H1 (cell line): Measurements from ENCODE around the gene USP7. TPM values are rescaled to one million over a fixed set of nuclear protein-coding genes. Genes with fewer than 3 reads are reported as not detected.

ENCODE experiments used
- CTCF ChIA-PET: fragments of 300-600 bp; sonication (Branson Sonifier 250); formaldehyde crosslinking; loops from one replicate; lab custom pipeline; 2021; ENCODE audit not compliant: partially characterized antibody; lab: Charles Lee
- POLR2A ChIA-PET: fragments of 300-600 bp; sonication (Branson Sonifier 250); formaldehyde crosslinking; loops from one replicate; lab custom pipeline; 2021; ENCODE audit warnings: inconsistent platforms; ENCODE audit not compliant: partially characterized antibody; lab: Charles Lee
- DNase-seq, 2 experiments: peaks; one replicate each; pipeline versions ENCODE4 v3.0.0 to v3.0.0-alpha.2; 2010 to 2022; ENCODE audit warnings: low spot score in 2 of 2, low read depth in 1 of 2, mixed read lengths in 1 of 2
- FAIRE-seq: peaks from 2 replicates; lab custom pipeline; 2011; peaks lifted over from hg19 to GRCh38; lab: Jason Lieb, UNC
- H2AFZ ChIP-seq: 2 replicates; pipeline ENCODE4 v1.8.1; 2012; ENCODE audit warnings: low read length, inconsistent platforms
- H2AK5ac ChIP-seq: 2 replicates; pipeline ENCODE4 v1.6.1; 2013; ENCODE audit warnings: low read depth, low read length
- H2BK120ac ChIP-seq: replicated peaks from 2 replicates; pipeline ENCODE3; 2013; ENCODE audit warnings: low read depth, low read length, inconsistent platforms
- H2BK12ac ChIP-seq: 2 replicates; pipeline ENCODE4 v1.6.1; 2013; ENCODE audit warnings: low read depth, low read length
- H2BK15ac ChIP-seq: 2 replicates; pipeline ENCODE4 v1.6.1; 2013; ENCODE audit warnings: low read length
- H2BK20ac ChIP-seq: 2 replicates; pipeline ENCODE4 v1.6.1; 2013; ENCODE audit warnings: low read length
- H2BK5ac ChIP-seq: 2 replicates; pipeline ENCODE4 v1.6.1; 2013; ENCODE audit warnings: low read depth, low read length
- H3K14ac ChIP-seq: 2 replicates; pipeline ENCODE4 v1.6.1; 2013; ENCODE audit warnings: inconsistent platforms; ENCODE audit not compliant: insufficient read length
- H3K18ac ChIP-seq: 2 replicates; pipeline ENCODE4 v1.6.1; 2013; ENCODE audit warnings: low read length; ENCODE audit errors: extremely low read depth
- H3K23ac ChIP-seq: 2 replicates; pipeline ENCODE4 v1.6.1; 2013; ENCODE audit warnings: inconsistent platforms; ENCODE audit not compliant: insufficient read length
- H3K23me2 ChIP-seq: 2 replicates; pipeline ENCODE4 v1.6.1; 2013; ENCODE audit warnings: low read depth, low read length
- H3K27ac ChIP-seq: 2 replicates; pipeline ENCODE4 v1.6.1; 2011; ENCODE audit warnings: low read depth, low read length, inconsistent platforms
- H3K27me3 ChIP-seq, 4 experiments: replicated peaks in 1 of 4; 1 replicate in 1 of 4; 2 replicates in 3 of 4; pipeline versions ENCODE4 v1.6.1 to v1.8.1; 2011 to 2013; ENCODE audit warnings: low read length in 3 of 4, mild to moderate bottlenecking in 3 of 4, inconsistent platforms in 2 of 4, mixed read lengths in 2 of 4, moderate library complexity in 1 of 4; ENCODE audit not compliant: control insufficient read depth in 3 of 4, insufficient read depth in 3 of 4; ENCODE audit errors: extremely low read depth in 1 of 4
- H3K36me3 ChIP-seq, 4 experiments: 2 replicates each; pipeline versions ENCODE4 v1.6.1 to v1.8.1; 2011 to 2013; ENCODE audit warnings: mild to moderate bottlenecking in 4 of 4, low read length in 3 of 4, moderate library complexity in 2 of 4, control low read depth in 1 of 4, inconsistent platforms in 1 of 4; ENCODE audit not compliant: insufficient read depth in 4 of 4, control insufficient read depth in 2 of 4
- H3K4ac ChIP-seq: replicated peaks from 2 replicates; pipeline ENCODE3; 2013; ENCODE audit warnings: low read length, low read depth, mixed read lengths, inconsistent platforms; ENCODE audit not compliant: insufficient read length
- H3K4me1 ChIP-seq, 4 experiments: replicated peaks in 1 of 4; 1 replicate in 1 of 4; 2 replicates in 3 of 4; pipeline versions ENCODE4 v1.6.1 to v1.8.1; 2011 to 2013; ENCODE audit warnings: low read length in 3 of 4, inconsistent platforms in 2 of 4, mixed read lengths in 1 of 4; ENCODE audit not compliant: insufficient read depth in 4 of 4, control insufficient read depth in 3 of 4
- H3K4me2 ChIP-seq, 2 experiments: 2 replicates each; pipeline versions ENCODE4 v1.6.1 to v1.8.1; 2011 to 2013; ENCODE audit warnings: low read depth in 2 of 2, low read length in 2 of 2, control low read depth in 1 of 2, inconsistent platforms in 1 of 2, mild to moderate bottlenecking in 1 of 2; ENCODE audit not compliant: insufficient read depth in 1 of 2
- H3K4me3 ChIP-seq, 4 experiments: fragments of 200-600, 300-600 bp in 1 of 4; sonication (generic), shearing (Covaris generic), sonication (Bioruptor Twin) in 1 of 4; 2 replicates each; pipeline versions ENCODE4 v1.5.1 to v1.8.1; 2011 to 2016; ENCODE audit warnings: low read length in 4 of 4, low read depth in 3 of 4, control low read depth in 2 of 4, inconsistent platforms in 2 of 4, mild to moderate bottlenecking in 2 of 4, mixed read lengths in 1 of 4, moderate library complexity in 1 of 4; ENCODE audit not compliant: insufficient read depth in 2 of 4; ENCODE audit errors: extremely low read depth in 1 of 4
- H3K56ac ChIP-seq: replicated peaks from 2 replicates; pipeline ENCODE3; 2013; ENCODE audit warnings: low read depth, mild to moderate bottlenecking, mixed read lengths, low read length, inconsistent platforms; ENCODE audit not compliant: insufficient read length
- H3K79me1 ChIP-seq: 2 replicates; pipeline ENCODE4 v1.6.1; 2013; ENCODE audit warnings: low read depth, low read length, control low read depth
- H3K79me2 ChIP-seq, 2 experiments: 2 replicates each; pipeline versions ENCODE4 v1.6.1 to v1.8.1; 2012 to 2013; ENCODE audit warnings: low read length in 2 of 2, mild to moderate bottlenecking in 2 of 2, inconsistent platforms in 1 of 2; ENCODE audit not compliant: insufficient read depth in 2 of 2, control insufficient read depth in 1 of 2
- H3K9ac ChIP-seq, 4 experiments: replicated peaks in 1 of 4; 1 replicate in 1 of 4; 2 replicates in 3 of 4; pipeline versions ENCODE4 v1.6.1 to v1.8.1; 2011 to 2013; ENCODE audit warnings: low read depth in 3 of 4, low read length in 3 of 4, control low read depth in 2 of 4, mild to moderate bottlenecking in 2 of 4, moderate library complexity in 2 of 4, inconsistent platforms in 1 of 4; ENCODE audit errors: extremely low read depth in 1 of 4
- H3K9me3 ChIP-seq, 2 experiments: 2 replicates each; pipeline versions ENCODE4 v1.6.1 to v1.8.1; 2012 to 2013; ENCODE audit warnings: mild to moderate bottlenecking in 2 of 2, moderate library complexity in 2 of 2, control low read depth in 1 of 2, inconsistent platforms in 1 of 2, low read depth in 1 of 2, low read length in 1 of 2, mixed read lengths in 1 of 2; ENCODE audit not compliant: insufficient read depth in 2 of 2
- H4K20me1 ChIP-seq, 2 experiments: replicated peaks in 1 of 2; 2 replicates each; pipeline versions ENCODE3 to v1.8.1; 2011 to 2013; ENCODE audit warnings: inconsistent platforms in 2 of 2, low read length in 2 of 2, mild to moderate bottlenecking in 1 of 2; ENCODE audit not compliant: insufficient read depth in 2 of 2, control insufficient read depth in 1 of 2
- H4K5ac ChIP-seq: 2 replicates; pipeline ENCODE4 v1.6.1; 2013; ENCODE audit warnings: low read length, low read depth, mixed read lengths, inconsistent platforms; ENCODE audit not compliant: insufficient read length
- H4K8ac ChIP-seq: 2 replicates; pipeline ENCODE4 v1.8.0; 2013; ENCODE audit warnings: mild to moderate bottlenecking, moderate library complexity, low read length, inconsistent platforms; ENCODE audit not compliant: insufficient read depth; ENCODE audit errors: extremely low read depth
- H4K91ac ChIP-seq: replicated peaks from 2 replicates; pipeline ENCODE3; 2013; ENCODE audit warnings: low read length, mixed read lengths, inconsistent platforms; ENCODE audit not compliant: insufficient read length
- CEBPB ChIP-seq: IDR thresholded peaks from 2 replicates; pipeline ENCODE4 v1.6.1; 2012; ENCODE audit warnings: low read depth, low read length
- CHD2 ChIP-seq: IDR thresholded peaks from 2 replicates; pipeline ENCODE4 v1.6.1; 2012; ENCODE audit warnings: low read length, improper control_type of control experiment
- NRF1 ChIP-seq: IDR thresholded peaks from 2 replicates; pipeline ENCODE4 v1.6.1; 2011; ENCODE audit warnings: mild to moderate bottlenecking, low read depth, low read length, improper control_type of control experiment
- TAF1 ChIP-seq: IDR thresholded peaks from 2 replicates; pipeline ENCODE4 v1.6.1; 2011; ENCODE audit warnings: mild to moderate bottlenecking, low read depth, low read length
- TBP ChIP-seq: IDR thresholded peaks from 2 replicates; pipeline ENCODE4 v1.6.1; 2011; ENCODE audit warnings: low read depth, low read length, improper control_type of control experiment
- WGBS, 2 experiments: shearing (Covaris generic) in 1 of 2; methylation state at CpG; one replicate each; pipeline versions ENCODE4 v1.1.6 to v1.1.7; 2013 to 2015; ENCODE audit warnings: low lambda C conversion rate in 2 of 2, mixed read lengths in 2 of 2, inconsistent platforms in 1 of 2, low coverage in 1 of 2, missing lambda C conversion rate in 1 of 2; ENCODE audit not compliant: insufficient replicate concordance in 2 of 2, insufficient coverage in 1 of 2, insufficient read length in 1 of 2; ENCODE audit errors: extremely low coverage in 1 of 2, missing lambda C conversion rate in 1 of 2; 5-methylcytosine and 5-hydroxymethylcytosine counted together
- polyA plus RNA-seq, 7 experiments: library from polyadenylated mRNA; depleted of rRNA in 3 of 7; stranded (reverse) in 5 of 7; unstranded in 2 of 7; fragments of >200 nt in 5 of 7; fragments of 200-250 nt in 2 of 7; gene quantifications; 1 replicate in 5 of 7; 2 replicates in 1 of 7; 4 replicates in 1 of 7; pipeline versions ENCODE4 v1.2.1 to v1.2.3, GENCODE V29; 2011 to 2013; ENCODE audit warnings: missing spikeins in 2 of 7, mixed read lengths in 2 of 7
- total RNA-seq: library from RNA; stranded (reverse); fragmentation: NEBNext Ultra II Directional; extraction: Animal tissue kit (Norgen Biotek cat#: 25700); gene quantifications from 2 replicates; pipeline ENCODE4 v1.2.1, GENCODE V29; 2021

USP7 gene
- total and polyA plus RNA-seq, 2 of the 8 experiments (the other 6 are each of a cell fraction or from before 2014, with no cell fraction given) = 21.3 to 211 TPM

DNA sequence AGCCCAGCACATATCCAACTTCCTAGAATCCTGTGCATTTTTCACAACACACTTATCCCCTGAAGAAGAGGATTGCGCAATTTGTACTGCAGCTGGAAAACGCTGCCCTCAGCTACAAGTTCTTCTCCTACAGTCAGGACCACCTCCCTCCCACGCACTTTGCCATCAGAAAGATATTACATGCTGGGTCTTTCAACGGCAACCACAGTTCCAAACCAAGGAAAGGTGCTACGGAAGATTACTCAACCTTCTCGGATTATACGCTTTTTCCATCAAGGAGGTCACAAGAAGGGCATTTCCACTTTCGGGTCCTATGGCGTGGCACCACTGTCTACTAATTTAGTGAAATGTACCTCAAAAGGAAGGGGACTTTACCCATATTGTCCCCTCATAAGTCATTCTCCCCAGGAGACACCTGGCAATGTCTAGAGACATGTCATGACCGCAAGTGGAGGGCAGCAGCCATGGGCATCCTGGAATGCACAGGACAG is 35.2 kb downstream of the USP7 start:
- H3K4ac ChIP-seq = no peak overlapping the region
- POLR2A ChIA-PET = interaction anchor here (1.4 kb wide), 1 partner anchor 24 kb away, joined by 3 read pairs; no protein-coding TSS in a partner anchor
- 96% methylated on average over 10 of the region's 10 CpGs; no CpG with 5 or more reads in 1 of the 2 experiments for WGBS, 2 experiments

More for the DNA sequence above, 35.2 kb downstream of the USP7 start:
- Histone ChIP-seq H3K79me1 (peaks cover 20% of the 10 kb centered on the region), H3K23ac (no peak overlapping the region), H3K9ac (no peak overlapping the region), H3K79me2 (peaks cover 29 to 93% of the 10 kb centered on the region in 2 experiments), H4K91ac (no peak overlapping the region), H3K18ac (no peak overlapping the region), H2BK15ac (no peak overlapping the region), H2BK12ac (no peak overlapping the region), H2BK20ac (no peak overlapping the region), H3K27ac (no peak overlapping the region), H2BK120ac (no peak overlapping the region), H3K4me3 (no peak overlapping the region), H3K14ac (no peak overlapping the region), H2AK5ac (no peak overlapping the region), H3K4me2 (no peak overlapping the region), H2AFZ (no peak overlapping the region), H2BK5ac (no peak overlapping the region), H4K8ac (no peak overlapping the region), H3K56ac (no peak overlapping the region), H4K20me1 (peaks cover 27 to 43% of the 10 kb centered on the region in 2 experiments), H3K23me2 (no peaks in the 10 kb centered on the region), H3K4me1 (peaks cover 2 to 4% (median 3%) of the 10 kb centered on the region in 4 experiments; a peak in 6 of 7 replicates), H3K27me3 (no peaks in the 10 kb centered on the region), H3K9me3 (no peaks in the 10 kb centered on the region), H4K5ac (no peak overlapping the region), H3K36me3 (peaks cover 4 to 28% (median 11%) of the 10 kb centered on the region in 4 experiments; a peak in 6 of 8 replicates)
- CTCF ChIA-PET = interaction anchor here (1.1 to 1.5 kb wide), 5 partner anchors 8 to 38 kb away, joined by 3 to 7 read pairs (median 4); no protein-coding TSS in a partner anchor
- FAIRE-seq (no peak), DNase-seq (no peak)
- no peak for TF ChIP-seq CHD2
- no peak for TF ChIP-seq NRF1
- no peak for TF ChIP-seq TAF1
- TF ChIP-seq TBP = no peak
- peak; percentile 94 for TF ChIP-seq CEBPB
